Left ventricle myocardium inferior (tissue), 1 donor: Measurements from ENCODE around the gene TSPAN4. TPM values are rescaled to one million over a fixed set of nuclear protein-coding genes. Genes with fewer than 3 reads are reported as not detected.
A peak's percentile ranks its signal among the peaks of the same experiment; 100 is the strongest.

Experiments used
- DNase-seq: peaks from one replicate; pipeline ENCODE4 v3.0.0-alpha.2; 2020
- H3K27ac ChIP-seq: fragments of 200-600 bp; replicated peaks from 2 replicates; pipeline ENCODE4 v1.8.0; 2021
- H3K27me3 ChIP-seq: fragments of 200-600 bp; 2 replicates; pipeline ENCODE4 v1.8.0; 2021; ENCODE audit warnings: low read depth
- H3K36me3 ChIP-seq: fragments of 200-600 bp; 2 replicates; pipeline ENCODE4 v1.8.0; 2021
- H3K4me1 ChIP-seq: fragments of 200-600 bp; 2 replicates; pipeline ENCODE4 v1.8.0; 2021
- H3K4me3 ChIP-seq: fragments of 200-600 bp; 2 replicates; pipeline ENCODE4 v1.8.0; 2021; ENCODE audit warnings: mild to moderate bottlenecking, moderate library complexity
- H3K9me3 ChIP-seq: fragments of 200-600 bp; replicated peaks from 2 replicates; pipeline ENCODE4 v1.8.0; 2021
- CTCF ChIP-seq: fragments of 200-600 bp; IDR thresholded peaks from 2 replicates; pipeline ENCODE4 v1.8.0; 2021; ENCODE audit warnings: antibody characterized with exemption, mild to moderate bottlenecking, borderline replicate concordance
- intact Hi-C: fragments of 100-400 bp; cut with micrococcal nuclease; formaldehyde crosslinking; loops from one replicate; pipeline ENCODE4 v1.11.0; 2022
- total RNA-seq: library from RNA; stranded (reverse); fragmentation: NEBNext Ultra II Directional; extraction: Animal tissue kit (Norgen Biotek cat#: 25700); gene quantifications from one replicate; pipeline ENCODE4 v1.2.1, GENCODE V29; 2021
- donor health status: DM: no; HTN: yes; CAD: no; lungs with severe emphysema.

The TSPAN4 gene
- total RNA-seq, 1 donor from 2014 or later = 33.0 TPM

DNA sequence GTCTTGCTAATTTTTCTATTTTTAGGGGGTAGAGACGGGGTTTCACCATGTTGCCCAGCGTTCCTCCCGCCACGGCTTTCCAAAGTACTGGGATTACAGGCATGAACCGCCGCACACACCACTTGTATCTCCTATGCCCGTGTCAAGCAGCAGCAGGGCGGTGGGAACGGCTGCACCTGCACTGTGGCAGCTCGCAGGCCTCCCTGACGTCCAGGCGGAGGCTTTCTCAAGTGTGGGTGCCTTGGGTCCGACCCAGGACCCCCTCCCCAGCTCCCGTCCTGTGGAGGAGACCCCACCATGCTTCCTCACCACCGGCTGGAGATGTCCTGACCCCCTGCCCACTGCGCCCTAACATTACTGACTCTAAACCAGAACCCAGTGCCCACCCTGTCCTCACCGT lies 25.7 kb downstream of the TSPAN4 start:
- no peaks in the 10 kb centered on the region for H3K9me3 ChIP-seq
- TF ChIP-seq CTCF = no peak

GRCh38 chr11:868802-869201 lies 26.1 kb downstream of the TSPAN4 start:
- Histone ChIP-seq H3K27me3 (no peaks in the 10 kb centered on the region), H3K9me3 (no peaks in the 10 kb centered on the region), H3K27ac (no peak overlapping the region), H3K4me1 (no peaks in the 10 kb centered on the region), H3K36me3 (peaks cover 33% of the 10 kb centered on the region), H3K4me3 (no peak overlapping the region)
- no peak for DNase-seq
- intact Hi-C loops = no loop called here
- TF ChIP-seq CTCF = no peak

More for the DNA sequence above, 25.7 kb downstream of the TSPAN4 start:
- no peak overlapping the region for H3K27ac ChIP-seq
- H3K4me1 ChIP-seq = no peaks in the 10 kb centered on the region
- intact Hi-C loops = no loop called here
- no peak for DNase-seq
- H3K4me3 ChIP-seq = no peak overlapping the region
- peaks cover 36% of the 10 kb centered on the region for H3K36me3 ChIP-seq
- no peaks in the 10 kb centered on the region for H3K27me3 ChIP-seq

DNA sequence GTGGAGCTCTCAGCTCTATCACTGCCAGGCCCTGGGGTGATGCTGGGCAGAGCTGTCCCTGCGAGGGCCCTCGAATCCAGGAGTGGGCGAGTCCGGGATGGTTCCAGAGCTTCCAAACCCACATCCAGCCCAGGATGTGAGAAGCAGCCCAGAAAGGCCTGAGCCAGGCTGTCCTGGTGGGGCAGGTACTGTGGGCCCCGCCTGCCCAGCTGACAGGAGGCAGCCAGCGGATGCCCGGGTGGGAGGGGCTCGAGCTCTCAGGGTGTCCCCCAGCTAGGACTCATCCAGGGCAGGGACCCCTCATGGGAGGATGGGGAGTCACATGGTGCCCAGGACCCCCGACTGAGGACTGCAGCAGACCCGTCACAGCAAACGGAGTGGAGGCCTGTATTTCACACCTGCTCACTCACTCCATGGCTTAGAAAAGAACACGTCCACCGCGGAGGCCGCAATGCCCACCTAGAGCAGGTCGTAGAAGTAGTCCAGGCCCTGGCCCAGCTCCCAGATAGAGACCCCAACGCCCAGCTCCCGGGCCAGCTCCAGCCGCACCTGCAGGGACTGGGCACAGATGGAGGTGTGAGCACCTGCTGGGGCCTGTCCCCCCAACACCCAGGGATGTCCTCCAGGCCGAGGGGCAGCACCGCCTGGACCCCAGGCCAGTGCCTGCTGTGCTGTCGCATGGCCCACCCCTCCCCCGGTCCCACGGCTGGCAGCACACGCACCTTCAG lies 26.9 kb downstream of the TSPAN4 start:
- H3K9me3 ChIP-seq = no peaks in the 10 kb centered on the region
- no peaks in the 10 kb centered on the region for H3K4me1 ChIP-seq
- TF ChIP-seq CTCF = no peak
- no peaks in the 10 kb centered on the region for H3K27me3 ChIP-seq
- no peak overlapping the region for H3K4me3 ChIP-seq
- DNase-seq = no peak
- intact Hi-C loops = no loop called here
- no peak overlapping the region for H3K27ac ChIP-seq
- H3K36me3 ChIP-seq = peaks cover 26% of the 10 kb centered on the region

DNA sequence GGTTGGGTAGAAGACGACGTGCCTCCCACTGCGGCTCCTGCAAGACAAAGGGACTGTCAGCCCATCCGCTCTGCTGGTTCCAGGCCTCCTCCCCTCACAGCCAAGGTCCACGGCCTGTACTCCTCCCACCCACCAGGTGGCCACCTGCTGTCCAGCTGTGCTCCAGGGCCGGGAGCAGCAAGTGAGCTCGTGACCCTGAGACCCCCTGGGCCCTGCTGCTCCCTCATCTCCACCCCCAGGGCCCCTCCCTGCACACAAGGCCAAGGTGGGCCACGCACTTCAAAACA lies 27.4 kb downstream of the TSPAN4 start:
- no peaks in the 10 kb centered on the region for H3K27me3 ChIP-seq
- TF ChIP-seq CTCF = peak; percentile 11
- no peak overlapping the region for H3K4me3 ChIP-seq
- intact Hi-C loops = no loop called here
- no peaks in the 10 kb centered on the region for H3K9me3 ChIP-seq
- H3K36me3 ChIP-seq = peaks cover 21% of the 10 kb centered on the region
- no peak overlapping the region for H3K27ac ChIP-seq
- no peaks in the 10 kb centered on the region for H3K4me1 ChIP-seq
- DNase-seq = no peak

DNA sequence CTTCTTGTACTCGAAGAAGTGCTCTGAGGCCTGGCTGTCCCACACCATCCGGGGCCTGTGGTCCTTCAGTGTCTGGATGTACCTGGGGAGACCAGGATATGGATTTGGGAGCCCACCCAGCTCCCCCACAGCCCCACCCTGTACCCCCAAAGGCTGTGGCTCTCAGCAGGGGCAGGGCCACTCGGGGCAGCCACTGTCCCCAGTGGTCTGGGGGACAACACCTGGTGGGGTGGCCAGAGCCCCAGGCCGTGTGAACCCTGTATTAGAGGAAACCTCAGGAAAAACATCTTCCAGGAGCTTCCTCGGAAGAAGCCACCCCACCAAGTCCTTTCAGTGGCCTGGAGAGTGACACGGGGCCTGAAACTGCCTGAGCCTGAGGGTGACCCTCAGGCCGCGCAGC lies 27.8 kb downstream of the TSPAN4 start:
- intact Hi-C loops = no loop called here
- H3K27me3 ChIP-seq = no peaks in the 10 kb centered on the region
- H3K9me3 ChIP-seq = no peaks in the 10 kb centered on the region
- TF ChIP-seq CTCF = no peak
- no peak overlapping the region for H3K4me3 ChIP-seq
- H3K27ac ChIP-seq = no peak overlapping the region
- peaks cover 18% of the 10 kb centered on the region for H3K36me3 ChIP-seq
- no peak for DNase-seq
- H3K4me1 ChIP-seq = no peaks in the 10 kb centered on the region
